Upper lobe of left lung (tissue), 4 donors: ENCODE measurements around the gene OTUD3.

Experiments
- CTCF ChIP-seq, 6 experiments: fragments of 450-650 bp in 4 of 6; fragments of 200-600 bp in 2 of 6; sonication (generic) in 2 of 6; IDR thresholded peaks; one replicate each; pipeline ENCODE4 v1.5.1; 2016 to 2019; ENCODE audit warnings: antibody characterized with exemption in 6 of 6
- EP300 ChIP-seq, 4 donors: sonication (generic); formaldehyde crosslinking; IDR thresholded peaks; one replicate each; pipeline ENCODE4 v1.5.1; 2017; ENCODE audit warnings: antibody characterized with exemption in 4 of 4, control low read depth in 2 of 4
- POLR2A ChIP-seq, 4 donors: fragments of 450-650 bp; IDR thresholded peaks; one replicate each; pipeline ENCODE4 v1.5.1; 2016 to 2017; ENCODE audit warnings: antibody characterized with exemption in 4 of 4, mild to moderate bottlenecking in 2 of 4
- POLR2AphosphoS5 ChIP-seq, 2 donors: sonication (generic); formaldehyde crosslinking; IDR thresholded peaks; one replicate each; pipeline ENCODE4 v1.5.1; 2017; ENCODE audit warnings: antibody characterized with exemption in 2 of 2

GRCh38 chr1:19922015-19922688 is 40.0 kb downstream of the OTUD3 start:
- TF ChIP-seq CTCF (IDR thresholded peaks at IDR 0.05) (no peak), POLR2A (IDR thresholded peaks at IDR 0.05) (no peak), EP300 (IDR thresholded peaks at IDR 0.05) (no peak), POLR2AphosphoS5 (IDR thresholded peaks at IDR 0.05) (no peak)
